NCI-H1105 treated with DMSO at 0.1 percent for 48 hours (cell line): ENCODE data around the gene KLHL29.

Source experiments
- DNase-seq: peaks from one replicate; lab custom pipeline; 2025; lab: John Stamatoyannopoulos, UW

KLHL29 gene

GRCh38 chr2:23659773-23660172 lies 274.8 kb downstream of the KLHL29 start:
- DNase-seq, result no peak

GRCh38 chr2:23660237-23660636 lies 275.3 kb downstream of the KLHL29 start:
- DNase-seq, result no peak

- DNase-seq, result no peak
Observed at GRCh38 chr2:23661276-23662050, 276.5 kb downstream of the KLHL29 start.

GRCh38 chr2:23662466-23662865 lies 277.5 kb downstream of the KLHL29 start:
- DNase-seq, result no peak

GRCh38 chr2:23662941-23663920 lies 278.3 kb downstream of the KLHL29 start:
- no peak for DNase-seq

GRCh38 chr2:23664066-23664788 lies 279.2 kb downstream of the KLHL29 start:
- DNase-seq, result no peak

GRCh38 chr2:23666241-23666979 lies 281.4 kb downstream of the KLHL29 start:
- DNase-seq, result no peak

- DNase-seq, result no peak
Observed at GRCh38 chr2:23666980-23667357, 282.0 kb downstream of the KLHL29 start.

- no peak for DNase-seq
Observed at GRCh38 chr2:23668756-23669304, 283.9 kb downstream of the KLHL29 start.

- peak; percentile 72 for DNase-seq
Observed at GRCh38 chr2:23669413-23670244, 284.6 kb downstream of the KLHL29 start.

GRCh38 chr2:23670245-23670592 lies 285.2 kb downstream of the KLHL29 start:
- no peak for DNase-seq

- no peak for DNase-seq
Observed at GRCh38 chr2:23673082-23673481, 288.1 kb downstream of the KLHL29 start.

GRCh38 chr2:23673830-23674679 lies 289.1 kb downstream of the KLHL29 start:
- no peak for DNase-seq

GRCh38 chr2:23675506-23675905 lies 290.5 kb downstream of the KLHL29 start:
- DNase-seq, result no peak

GRCh38 chr2:23677836-23678235 lies 292.9 kb downstream of the KLHL29 start:
- no peak for DNase-seq

GRCh38 chr2:23679044-23679443 lies 294.1 kb downstream of the KLHL29 start:
- no peak for DNase-seq

- DNase-seq, result no peak
Observed at GRCh38 chr2:23680951-23681350, 296.0 kb downstream of the KLHL29 start.

GRCh38 chr2:23681356-23682140 lies 296.6 kb downstream of the KLHL29 start:
- DNase-seq, result no peak

- no peak for DNase-seq
Observed at GRCh38 chr2:23682481-23682880, 297.5 kb downstream of the KLHL29 start.
